SK-N-SH (cell line): ENCODE measurements around the gene GALK1. TPM values are rescaled to one million over a fixed set of nuclear protein-coding genes. Genes with fewer than 3 reads are reported as not detected.

ENCODE experiments used
- CTCF ChIA-PET: fragments of 300-600, 350-600 bp; formaldehyde crosslinking; extraction: SDS; loops from one replicate; lab custom pipeline; 2021; lab: Yijun Ruan, JAX
- POLR2A ChIA-PET: fragments of 350-600 bp; sonication (Branson Sonifier 250); formaldehyde crosslinking; extraction: SDS; loops from one replicate; lab custom pipeline; 2020; ENCODE audit warnings: antibody characterized with exemption, inconsistent platforms; lab: Yijun Ruan, JAX
- DNase-seq: peaks from one replicate; pipeline ENCODE4 v3.0.0; 2012
- H2AFZ ChIP-seq: fragments of 200-600 bp; sonication (generic); 2 replicates; pipeline ENCODE4 v1.8.1; 2016; ENCODE audit warnings: antibody characterized with exemption, mild to moderate bottlenecking, low read depth
- H3F3A ChIP-seq: fragments of 200-600 bp; sonication (generic); replicated peaks from 2 replicates; pipeline ENCODE3; 2016; ENCODE audit warnings: antibody characterized with exemption, mild to moderate bottlenecking; ENCODE audit not compliant: insufficient read depth
- H3K27ac ChIP-seq, 2 experiments: fragments of 200-500 bp in 1 of 2; fragments of 200-600 bp in 1 of 2; sonication (Bioruptor generic) in 1 of 2; sonication (generic), shearing (Covaris generic) in 1 of 2; 2 replicates each; pipeline versions ENCODE4 v1.5.1 to v1.6.1; 2014 to 2016; ENCODE audit warnings: low read depth in 2 of 2, inconsistent platforms in 1 of 2, low read length in 1 of 2, mild to moderate bottlenecking in 1 of 2, mixed read lengths in 1 of 2
- H3K27me3 ChIP-seq: fragments of 200-600 bp; sonication (generic), shearing (Covaris generic); 2 replicates; pipeline ENCODE4 v1.6.1; 2016; ENCODE audit warnings: mixed run types; ENCODE audit not compliant: insufficient read depth
- H3K36me3 ChIP-seq, 2 experiments: fragments of 200-500 bp in 1 of 2; fragments of 200-600 bp in 1 of 2; sonication (Bioruptor generic) in 1 of 2; sonication (generic) in 1 of 2; replicated peaks in 1 of 2; 2 replicates each; pipeline versions ENCODE3 to v1.5.1; 2014 to 2016; ENCODE audit warnings: low read length in 1 of 2, mild to moderate bottlenecking in 1 of 2; ENCODE audit not compliant: insufficient read depth in 2 of 2, control insufficient read depth in 1 of 2
- H3K4me1 ChIP-seq, 2 experiments: fragments of 200-500 bp in 1 of 2; fragments of 200-600 bp in 1 of 2; sonication (Bioruptor generic) in 1 of 2; sonication (generic), shearing (Covaris generic) in 1 of 2; 2 replicates each; pipeline versions ENCODE4 v1.5.1 to v1.6.1; 2014 to 2016; ENCODE audit warnings: low read depth in 1 of 2, low read length in 1 of 2, mixed run types in 1 of 2; ENCODE audit not compliant: insufficient read depth in 2 of 2, control insufficient read depth in 1 of 2
- H3K4me2 ChIP-seq: fragments of 200-600 bp; sonication (generic), shearing (Covaris generic); 2 replicates; pipeline ENCODE4 v1.6.1; 2017; ENCODE audit warnings: mixed run types
- H3K4me3 ChIP-seq, 2 experiments: fragments of 200-500 bp in 1 of 2; fragments of 200-600 bp in 1 of 2; sonication (Bioruptor generic) in 1 of 2; sonication (generic), shearing (Covaris generic) in 1 of 2; 2 replicates each; pipeline versions ENCODE4 v1.5.1 to v1.8.1; 2014 to 2016; ENCODE audit warnings: low read depth in 2 of 2, inconsistent platforms in 1 of 2, low read length in 1 of 2, mild to moderate bottlenecking in 1 of 2, mixed read lengths in 1 of 2, moderate library complexity in 1 of 2
- H3K79me2 ChIP-seq: fragments of 200-600 bp; sonication (generic); 2 replicates; pipeline ENCODE4 v1.8.1; 2017; ENCODE audit warnings: mild to moderate bottlenecking; ENCODE audit not compliant: insufficient read depth
- H3K9ac ChIP-seq: fragments of 200-600 bp; sonication (generic); 2 replicates; pipeline ENCODE4 v1.6.1; 2017; ENCODE audit warnings: mixed run types
- H3K9me2 ChIP-seq: fragments of 200-600 bp; sonication (generic); 2 replicates; pipeline ENCODE4 v1.6.1; 2017; ENCODE audit warnings: mixed run types
- H3K9me3 ChIP-seq: fragments of 200-600 bp; sonication (generic); 2 replicates; pipeline ENCODE4 v1.6.1; 2017; ENCODE audit warnings: mixed run types, mild to moderate bottlenecking, moderate library complexity
- H4K20me1 ChIP-seq: fragments of 200-600 bp; sonication (generic); 2 replicates; pipeline ENCODE4 v1.6.1; 2017; ENCODE audit warnings: mild to moderate bottlenecking, mixed run types; ENCODE audit not compliant: insufficient read depth
- ELF1 ChIP-seq: IDR thresholded peaks from 2 replicates; pipeline ENCODE4 v1.4.0; 2012
- EP300 ChIP-seq, 2 experiments: IDR thresholded peaks; 2 replicates each; pipeline versions ENCODE4 v1.4.0 to v1.6.1; 2012; ENCODE audit warnings: borderline replicate concordance in 1 of 2, low read depth in 1 of 2, low read length in 1 of 2
- FOSL2 ChIP-seq: IDR thresholded peaks from 2 replicates; pipeline ENCODE4 v1.4.0; 2012; ENCODE audit warnings: low read depth, mild to moderate bottlenecking, moderate library complexity, borderline replicate concordance
- FOXJ3 ChIP-seq: sonication (generic); formaldehyde crosslinking; IDR thresholded peaks from 2 replicates; pipeline ENCODE4 v1.5.1; 2020; ENCODE audit warnings: mild to moderate bottlenecking, missing genetic modification reagents
- MEF2A ChIP-seq: IDR thresholded peaks from 2 replicates; pipeline ENCODE4 v1.4.0; 2012; ENCODE audit warnings: low read depth, borderline replicate concordance
- NRF1 ChIP-seq: IDR thresholded peaks from 2 replicates; pipeline ENCODE4 v1.6.1; 2012; ENCODE audit warnings: low read depth, mild to moderate bottlenecking, low read length
- POLR2AphosphoS5 ChIP-seq: IDR thresholded peaks from 2 replicates; pipeline ENCODE4 v1.6.1; 2012; ENCODE audit warnings: low read depth, low read length
- RAD21 ChIP-seq: IDR thresholded peaks from 2 replicates; pipeline ENCODE4 v1.6.1; 2012; ENCODE audit warnings: mild to moderate bottlenecking, low read length
- RCOR1 ChIP-seq: fragments of 150-350 bp; IDR thresholded peaks from 2 replicates; pipeline ENCODE4 v1.6.1; 2017; ENCODE audit warnings: antibody characterized with exemption, low read length
- RFX5 ChIP-seq: IDR thresholded peaks from 2 replicates; pipeline ENCODE4 v1.6.1; 2012; ENCODE audit warnings: mild to moderate bottlenecking, improper control_type of control experiment, low read length
- TEAD4 ChIP-seq: IDR thresholded peaks from 2 replicates; pipeline ENCODE4 v1.4.0; 2012; ENCODE audit warnings: mild to moderate bottlenecking, borderline replicate concordance; ENCODE audit not compliant: insufficient read depth
- YY1 ChIP-seq: IDR thresholded peaks from 2 replicates; pipeline ENCODE4 v1.4.0; 2012; ENCODE audit warnings: low read depth, mild to moderate bottlenecking
- ZBTB33 ChIP-seq: IDR thresholded peaks from 2 replicates; pipeline ENCODE4 v1.4.0; 2012; ENCODE audit warnings: low read depth, borderline replicate concordance
- WGBS: methylation state at CpG from one replicate; pipeline ENCODE4 v1.1.6; 2017; ENCODE audit warnings: low lambda C conversion rate; 5-methylcytosine and 5-hydroxymethylcytosine counted together
- polyA plus RNA-seq, 3 experiments: library from polyadenylated mRNA; depleted of rRNA; stranded (reverse); fragments of >200 nt; gene quantifications; 2 replicates each; pipeline ENCODE4 v1.2.3, GENCODE V29; 2012
- TF ChIP-seq, protein P1 (sequence below): IDR thresholded peaks from 2 replicates; pipeline ENCODE4 v1.6.1; 2012; ENCODE audit warnings: mild to moderate bottlenecking, low read depth, low read length, moderate library complexity
- TF ChIP-seq, protein P2 (sequence below): fragments of 150-350 bp; IDR thresholded peaks from 2 replicates; pipeline ENCODE4 v1.6.1; 2017; ENCODE audit warnings: antibody characterized with exemption, low read length, low read depth, borderline replicate concordance

GALK1 gene
- polyA plus RNA-seq, 1 of the 3 experiments (the other 2 are of a cell fraction), result 36.5 TPM

DNA sequence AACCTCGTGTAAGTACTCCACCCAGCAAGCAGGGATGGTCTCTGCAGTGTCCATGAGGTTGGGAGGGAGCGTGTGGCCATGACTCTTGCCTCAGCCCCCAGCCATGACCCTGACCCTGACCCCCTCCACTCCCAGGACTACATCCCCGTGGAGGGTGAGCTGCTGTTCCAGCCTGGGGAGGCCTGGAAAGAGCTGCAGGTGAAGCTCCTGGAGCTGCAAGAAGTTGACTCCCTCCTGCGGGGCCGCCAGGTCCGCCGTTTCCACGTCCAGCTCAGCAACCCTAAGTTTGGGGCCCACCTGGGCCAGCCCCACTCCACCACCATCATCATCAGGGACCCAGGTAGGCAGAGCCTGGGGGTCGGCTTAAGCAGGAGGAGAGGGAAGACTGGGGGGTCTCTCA is 16.3 kb downstream of the GALK1 start:
- POLR2A ChIA-PET, result interaction anchor here (1.2 to 3.2 kb wide), 2 partner anchors 28 to 116 kb away, joined by 9 to 18 read pairs; partner anchors contain the start of gene SMIM5
- 38% methylated on average over 3 of the region's 9 CpGs for WGBS
- H3K4me1 ChIP-seq, result peaks cover 0 to 13% of the 10 kb centered on the region in 2 experiments; a peak in 1 of 4 replicates
- TF ChIP-seq TEAD4 (no peak), YY1 (no peak), POLR2AphosphoS5 (no peak), MEF2A (no peak), NRF1 (no peak), RFX5 (no peak), ELF1 (no peak), RCOR1 (no peak)
- TF ChIP-seq, protein P1, sequence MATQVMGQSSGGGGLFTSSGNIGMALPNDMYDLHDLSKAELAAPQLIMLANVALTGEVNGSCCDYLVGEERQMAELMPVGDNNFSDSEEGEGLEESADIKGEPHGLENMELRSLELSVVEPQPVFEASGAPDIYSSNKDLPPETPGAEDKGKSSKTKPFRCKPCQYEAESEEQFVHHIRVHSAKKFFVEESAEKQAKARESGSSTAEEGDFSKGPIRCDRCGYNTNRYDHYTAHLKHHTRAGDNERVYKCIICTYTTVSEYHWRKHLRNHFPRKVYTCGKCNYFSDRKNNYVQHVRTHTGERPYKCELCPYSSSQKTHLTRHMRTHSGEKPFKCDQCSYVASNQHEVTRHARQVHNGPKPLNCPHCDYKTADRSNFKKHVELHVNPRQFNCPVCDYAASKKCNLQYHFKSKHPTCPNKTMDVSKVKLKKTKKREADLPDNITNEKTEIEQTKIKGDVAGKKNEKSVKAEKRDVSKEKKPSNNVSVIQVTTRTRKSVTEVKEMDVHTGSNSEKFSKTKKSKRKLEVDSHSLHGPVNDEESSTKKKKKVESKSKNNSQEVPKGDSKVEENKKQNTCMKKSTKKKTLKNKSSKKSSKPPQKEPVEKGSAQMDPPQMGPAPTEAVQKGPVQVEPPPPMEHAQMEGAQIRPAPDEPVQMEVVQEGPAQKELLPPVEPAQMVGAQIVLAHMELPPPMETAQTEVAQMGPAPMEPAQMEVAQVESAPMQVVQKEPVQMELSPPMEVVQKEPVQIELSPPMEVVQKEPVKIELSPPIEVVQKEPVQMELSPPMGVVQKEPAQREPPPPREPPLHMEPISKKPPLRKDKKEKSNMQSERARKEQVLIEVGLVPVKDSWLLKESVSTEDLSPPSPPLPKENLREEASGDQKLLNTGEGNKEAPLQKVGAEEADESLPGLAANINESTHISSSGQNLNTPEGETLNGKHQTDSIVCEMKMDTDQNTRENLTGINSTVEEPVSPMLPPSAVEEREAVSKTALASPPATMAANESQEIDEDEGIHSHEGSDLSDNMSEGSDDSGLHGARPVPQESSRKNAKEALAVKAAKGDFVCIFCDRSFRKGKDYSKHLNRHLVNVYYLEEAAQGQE, result no peak
- TF ChIP-seq, protein P2, sequence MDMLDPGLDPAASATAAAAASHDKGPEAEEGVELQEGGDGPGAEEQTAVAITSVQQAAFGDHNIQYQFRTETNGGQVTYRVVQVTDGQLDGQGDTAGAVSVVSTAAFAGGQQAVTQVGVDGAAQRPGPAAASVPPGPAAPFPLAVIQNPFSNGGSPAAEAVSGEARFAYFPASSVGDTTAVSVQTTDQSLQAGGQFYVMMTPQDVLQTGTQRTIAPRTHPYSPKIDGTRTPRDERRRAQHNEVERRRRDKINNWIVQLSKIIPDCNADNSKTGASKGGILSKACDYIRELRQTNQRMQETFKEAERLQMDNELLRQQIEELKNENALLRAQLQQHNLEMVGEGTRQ, result no peak
- no peak overlapping the region for H3K9ac ChIP-seq
- no peak overlapping the region for H3K4me3 ChIP-seq
- H3F3A ChIP-seq, result peaks cover 18% of the 10 kb centered on the region
- H2AFZ ChIP-seq, result no peak overlapping the region
- no peak for DNase-seq
- H3K27ac ChIP-seq, result no peak overlapping the region
- CTCF ChIA-PET, result interaction anchor here (1.0 to 31.4 kb wide), 30 partner anchors 13 to 748 kb away, joined by 3 to 1370 read pairs (median 16); partner anchors contain the start of genes GALK1, ITGB4, LLGL2 and RECQL5
- H3K9me2 ChIP-seq, result no peaks in the 10 kb centered on the region
- no peaks in the 10 kb centered on the region for H3K9me3 ChIP-seq
- no peaks in the 10 kb centered on the region for H3K27me3 ChIP-seq
- H3K4me2 ChIP-seq, result no peak overlapping the region
- H3K36me3 ChIP-seq, result no peaks in the 10 kb centered on the region
- no peaks in the 10 kb centered on the region for H3K79me2 ChIP-seq
- no peaks in the 10 kb centered on the region for H4K20me1 ChIP-seq

DNA sequence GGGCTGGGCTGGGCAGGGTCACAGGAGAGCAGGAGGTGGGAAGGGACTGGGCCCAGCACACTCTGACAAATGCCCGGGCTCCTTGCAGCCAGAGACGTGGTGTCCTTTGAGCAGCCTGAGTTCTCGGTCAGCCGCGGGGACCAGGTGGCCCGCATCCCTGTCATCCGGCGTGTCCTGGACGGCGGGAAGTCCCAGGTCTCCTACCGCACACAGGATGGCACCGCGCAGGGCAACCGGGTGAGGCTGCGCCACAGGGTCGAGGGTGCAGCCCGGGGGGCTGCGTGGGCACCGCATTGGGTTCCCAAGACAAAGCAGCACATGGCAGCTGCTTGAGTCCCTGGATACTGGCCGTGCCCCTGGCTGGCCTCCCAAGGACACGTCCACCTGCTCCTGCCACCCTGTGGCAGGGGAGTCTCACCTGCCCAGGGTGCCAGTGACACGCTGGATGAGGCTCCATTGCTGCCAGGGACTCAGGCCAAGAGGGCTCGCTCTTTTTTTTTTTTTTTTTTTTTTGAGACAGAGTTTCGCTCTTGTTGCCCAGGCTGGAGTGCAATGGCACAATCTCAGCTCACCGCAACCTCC is 21.3 kb downstream of the GALK1 start:
- Histone ChIP-seq H3K9me2 (no peaks in the 10 kb centered on the region), H3K27me3 (no peaks in the 10 kb centered on the region), H3K4me2 (no peak overlapping the region), H3F3A (peaks cover 5% of the 10 kb centered on the region), H3K79me2 (no peaks in the 10 kb centered on the region), H3K4me3 (no peak overlapping the region), H3K4me1 (no peaks in the 10 kb centered on the region; a peak in 1 of 4 replicates), H3K9ac (no peak overlapping the region), H3K27ac (no peak overlapping the region), H3K36me3 (no peaks in the 10 kb centered on the region), H4K20me1 (no peaks in the 10 kb centered on the region), H3K9me3 (no peaks in the 10 kb centered on the region), H2AFZ (no peak overlapping the region)
- CTCF ChIA-PET, result interaction anchor here (0.7 to 31.4 kb wide), 7 partner anchors 10 to 111 kb away, joined by 3 to 1370 read pairs (median 10); partner anchors contain the start of genes GALK1, ITGB4, RECQL5 and SAP30BP
- POLR2A ChIA-PET, result no interaction called here
- 86% methylated on average over 7 of the region's 25 CpGs for WGBS
- DNase-seq, result no peak
- TF ChIP-seq YY1, result no peak
- no peak for TF ChIP-seq EP300 (IDR thresholded peaks at IDR 0.05; ENCODE audit: borderline replicate concordance in 1 of 2, low read depth in 1 of 2, low read length in 1 of 2)
- TF ChIP-seq FOSL2, result no peak
- TF ChIP-seq FOXJ3, result no peak
- TF ChIP-seq POLR2AphosphoS5, result no peak
- TF ChIP-seq, protein P1, result no peak
- TF ChIP-seq NRF1, result no peak
- TF ChIP-seq RAD21, result no peak
- no peak for TF ChIP-seq ZBTB33
